Thyroid gland (tissue), 4 donors: ENCODE measurements around the gene DHX32. TPM values are rescaled to one million over a fixed set of nuclear protein-coding genes. Genes with fewer than 3 reads are reported as not detected.
"Not testable (repeated sequence)": the region's sequence is repeated elsewhere in the genome, so short reads cannot be mapped to it uniquely, and the experiment has no call there.

Experiments used
- DNase-seq, 2 donors: peaks; one replicate each; pipeline ENCODE4 v3.0.0-alpha.2; 2019
- H3K27ac ChIP-seq, 3 donors: fragments of 200-600 bp; sonication (generic); 1 replicate in 2 of 3; 2 replicates in 1 of 3; pipeline ENCODE4 v1.5.1; 2016 to 2019; ENCODE audit warnings: mild to moderate bottlenecking in 1 of 3, moderate library complexity in 1 of 3
- H3K27me3 ChIP-seq: fragments of 200-600 bp; sonication (generic); one replicate; pipeline ENCODE4 v1.5.1; 2019
- H3K36me3 ChIP-seq, 2 donors: fragments of 200-600 bp; sonication (generic); one replicate each; pipeline ENCODE4 v1.5.1; 2016 to 2019
- H3K4me1 ChIP-seq, 2 donors: fragments of 200-600 bp; sonication (generic); one replicate each; pipeline ENCODE4 v1.5.1; 2017 to 2019
- H3K4me3 ChIP-seq, 3 donors: fragments of 200-600 bp; sonication (generic); replicated peaks in 1 of 3; 1 replicate in 2 of 3; 2 replicates in 1 of 3; pipeline ENCODE4 v1.5.1; 2016; ENCODE audit warnings: mild to moderate bottlenecking in 1 of 3
- H3K9me3 ChIP-seq: fragments of 200-600 bp; sonication (generic); one replicate; pipeline ENCODE4 v1.5.1; 2017
- POLR2A ChIP-seq, 2 donors: fragments of 450-650 bp; IDR thresholded peaks; one replicate each; pipeline ENCODE4 v1.6.1; 2017; ENCODE audit warnings: antibody characterized with exemption in 2 of 2, mild to moderate bottlenecking in 2 of 2, moderate library complexity in 1 of 2
- WGBS, 2 donors: methylation state at CpG; one replicate each; pipeline ENCODE4 v1.1.5; 2017; 5-methylcytosine and 5-hydroxymethylcytosine counted together
- intact Hi-C: fragments of 100-400 bp; cut with DNase I; formaldehyde crosslinking; loops from one replicate; pipeline ENCODE4 v1.15.1; 2023
- total RNA-seq, 4 donors: library from RNA; depleted of rRNA; stranded (reverse); fragments of >200 nt; gene quantifications; one replicate each; pipeline ENCODE4 v1.2.3, GENCODE V29; 2016
- TF ChIP-seq, protein P1 (sequence below), 6 experiments: fragments of 200-600 bp in 3 of 6; fragments of 450-650 bp in 3 of 6; sonication (generic) in 3 of 6; IDR thresholded peaks; one replicate each; pipeline ENCODE4 v1.5.1; 2016 to 2019; ENCODE audit warnings: antibody characterized with exemption in 6 of 6, mild to moderate bottlenecking in 2 of 6, inconsistent platforms in 1 of 6, moderate library complexity in 1 of 6

DHX32 gene, protein sequence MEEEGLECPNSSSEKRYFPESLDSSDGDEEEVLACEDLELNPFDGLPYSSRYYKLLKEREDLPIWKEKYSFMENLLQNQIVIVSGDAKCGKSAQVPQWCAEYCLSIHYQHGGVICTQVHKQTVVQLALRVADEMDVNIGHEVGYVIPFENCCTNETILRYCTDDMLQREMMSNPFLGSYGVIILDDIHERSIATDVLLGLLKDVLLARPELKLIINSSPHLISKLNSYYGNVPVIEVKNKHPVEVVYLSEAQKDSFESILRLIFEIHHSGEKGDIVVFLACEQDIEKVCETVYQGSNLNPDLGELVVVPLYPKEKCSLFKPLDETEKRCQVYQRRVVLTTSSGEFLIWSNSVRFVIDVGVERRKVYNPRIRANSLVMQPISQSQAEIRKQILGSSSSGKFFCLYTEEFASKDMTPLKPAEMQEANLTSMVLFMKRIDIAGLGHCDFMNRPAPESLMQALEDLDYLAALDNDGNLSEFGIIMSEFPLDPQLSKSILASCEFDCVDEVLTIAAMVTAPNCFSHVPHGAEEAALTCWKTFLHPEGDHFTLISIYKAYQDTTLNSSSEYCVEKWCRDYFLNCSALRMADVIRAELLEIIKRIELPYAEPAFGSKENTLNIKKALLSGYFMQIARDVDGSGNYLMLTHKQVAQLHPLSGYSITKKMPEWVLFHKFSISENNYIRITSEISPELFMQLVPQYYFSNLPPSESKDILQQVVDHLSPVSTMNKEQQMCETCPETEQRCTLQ
- total RNA-seq = 10 to 100 TPM; 31.7 to 34.8 (median 33.2) TPM

DNA sequence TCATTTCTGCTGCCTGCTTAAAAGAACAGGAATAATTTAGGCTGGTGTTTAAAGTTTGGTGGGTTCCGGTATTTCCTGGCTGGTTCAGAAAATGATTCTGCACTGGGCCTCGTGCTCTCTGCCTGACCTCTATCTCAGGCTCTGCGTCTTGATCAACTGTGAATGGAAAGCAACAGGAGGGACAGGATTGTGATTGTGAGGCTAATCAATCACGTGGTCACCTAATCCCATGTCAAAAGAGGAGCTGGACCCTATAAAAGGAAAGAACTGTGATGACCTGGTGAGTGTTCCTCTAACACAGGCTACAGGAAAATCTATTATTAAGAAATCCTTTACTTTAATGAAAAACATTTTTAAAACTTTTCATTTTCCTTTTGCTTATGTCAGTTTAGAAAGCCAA, at the start of gene DHX32:
TSS of gene DHX32 (minus strand) at position 101 of the 400 bp plus-strand sequence. CDS start 468 bp downstream, outside the sequence.
- intact Hi-C loops = no loop called here
- no peaks in the 10 kb centered on the region for H3K4me1 ChIP-seq
- H3K36me3 ChIP-seq = peaks cover 0 to 4% of the 10 kb centered on the region in 2 donors
- WGBS, 2 donors = 79 to 87% methylated on average over 4 of the region's 4 CpGs
- H3K9me3 ChIP-seq = no peaks in the 10 kb centered on the region
- no peaks in the 10 kb centered on the region for H3K27me3 ChIP-seq
- H3K4me3 ChIP-seq = no peak within 1 kb of the TSS
- no peak within 1 kb of the TSS for H3K27ac ChIP-seq
- DNase-seq = no peak
- TF ChIP-seq, protein P1, sequence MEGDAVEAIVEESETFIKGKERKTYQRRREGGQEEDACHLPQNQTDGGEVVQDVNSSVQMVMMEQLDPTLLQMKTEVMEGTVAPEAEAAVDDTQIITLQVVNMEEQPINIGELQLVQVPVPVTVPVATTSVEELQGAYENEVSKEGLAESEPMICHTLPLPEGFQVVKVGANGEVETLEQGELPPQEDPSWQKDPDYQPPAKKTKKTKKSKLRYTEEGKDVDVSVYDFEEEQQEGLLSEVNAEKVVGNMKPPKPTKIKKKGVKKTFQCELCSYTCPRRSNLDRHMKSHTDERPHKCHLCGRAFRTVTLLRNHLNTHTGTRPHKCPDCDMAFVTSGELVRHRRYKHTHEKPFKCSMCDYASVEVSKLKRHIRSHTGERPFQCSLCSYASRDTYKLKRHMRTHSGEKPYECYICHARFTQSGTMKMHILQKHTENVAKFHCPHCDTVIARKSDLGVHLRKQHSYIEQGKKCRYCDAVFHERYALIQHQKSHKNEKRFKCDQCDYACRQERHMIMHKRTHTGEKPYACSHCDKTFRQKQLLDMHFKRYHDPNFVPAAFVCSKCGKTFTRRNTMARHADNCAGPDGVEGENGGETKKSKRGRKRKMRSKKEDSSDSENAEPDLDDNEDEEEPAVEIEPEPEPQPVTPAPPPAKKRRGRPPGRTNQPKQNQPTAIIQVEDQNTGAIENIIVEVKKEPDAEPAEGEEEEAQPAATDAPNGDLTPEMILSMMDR (IDR thresholded peaks at IDR 0.05) = no peak
- no peak for TF ChIP-seq POLR2A (IDR thresholded peaks at IDR 0.05)

DNA sequence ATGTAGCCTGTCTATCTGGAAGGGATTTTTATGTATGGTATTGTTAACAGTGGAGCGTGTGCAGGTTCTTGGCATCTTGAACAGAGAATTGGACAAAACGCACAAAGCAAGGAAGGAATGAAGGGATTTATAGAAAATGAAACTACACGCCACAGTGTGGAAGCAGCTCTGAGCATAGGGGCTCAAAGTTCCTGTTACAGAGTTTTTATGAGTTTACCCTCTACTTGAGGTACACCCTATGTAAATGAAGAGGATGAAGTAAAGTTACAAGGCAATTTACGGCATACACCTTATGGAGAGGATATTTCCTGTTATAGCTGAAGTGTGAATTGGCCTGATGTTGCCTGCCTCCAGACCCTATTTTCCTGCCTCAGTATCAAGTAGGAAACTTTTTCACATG, 48.5 kb upstream of the DHX32 start:
- TF ChIP-seq, protein P1 (IDR thresholded peaks at IDR 0.05) = no peak
- TF ChIP-seq POLR2A (IDR thresholded peaks at IDR 0.05) = no peak
- H3K27me3 ChIP-seq = no peaks in the 10 kb centered on the region
- no peak overlapping the region for H3K4me3 ChIP-seq
- WGBS, 2 donors = 90 to 95% methylated on average over 4 of the region's 4 CpGs
- H3K36me3 ChIP-seq = no peaks in the 10 kb centered on the region
- no peak overlapping the region for H3K27ac ChIP-seq
- intact Hi-C loops = no loop called here
- H3K4me1 ChIP-seq = no peaks in the 10 kb centered on the region
- no peaks in the 10 kb centered on the region for H3K9me3 ChIP-seq
- no peak for DNase-seq

- H3K27me3 ChIP-seq = no peaks in the 10 kb centered on the region
- WGBS, 2 donors = 86 to 89% methylated on average over 7 of the region's 7 CpGs
- no peak overlapping the region for H3K27ac ChIP-seq
- H3K4me1 ChIP-seq = no peaks in the 10 kb centered on the region
- H3K4me3 ChIP-seq = no peak overlapping the region
- H3K9me3 ChIP-seq = no peaks in the 10 kb centered on the region
- DNase-seq = no peak
- H3K36me3 ChIP-seq = no peaks in the 10 kb centered on the region
- intact Hi-C loops = no loop called here
- no peak for TF ChIP-seq POLR2A (IDR thresholded peaks at IDR 0.05)
- TF ChIP-seq, protein P1 (IDR thresholded peaks at IDR 0.05) = no peak
Measured at GRCh38 chr10:125928928-125929585, 48.0 kb upstream of the DHX32 start.

DNA sequence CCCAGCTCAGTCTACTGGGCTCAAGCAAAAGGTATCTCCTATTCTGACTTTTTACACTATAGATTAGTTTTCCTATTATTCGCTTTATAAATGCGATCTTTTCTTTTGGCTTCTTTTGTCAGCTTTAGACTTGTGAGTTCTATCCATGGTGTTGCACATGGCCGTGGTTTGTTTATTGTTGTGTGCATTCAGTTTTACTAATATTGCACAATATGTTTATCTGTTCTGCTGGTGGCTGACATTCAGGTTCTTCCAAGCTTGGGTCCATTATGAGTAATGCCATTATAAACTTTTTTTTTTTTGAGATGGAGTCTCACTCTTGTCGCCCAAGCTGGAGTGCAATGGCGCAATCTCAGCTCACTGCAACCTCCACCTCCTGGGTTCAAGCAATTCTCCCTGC, 46.2 kb upstream of the DHX32 start:
- H3K27me3 ChIP-seq, DNase-seq, H3K27ac ChIP-seq, H3K4me1 ChIP-seq, H3K9me3 ChIP-seq, H3K36me3 ChIP-seq, H3K4me3 ChIP-seq, intact Hi-C loops: not testable (repeated sequence)
- 83 to 87% methylated on average over 5 of the region's 5 CpGs for WGBS, 2 donors

DNA sequence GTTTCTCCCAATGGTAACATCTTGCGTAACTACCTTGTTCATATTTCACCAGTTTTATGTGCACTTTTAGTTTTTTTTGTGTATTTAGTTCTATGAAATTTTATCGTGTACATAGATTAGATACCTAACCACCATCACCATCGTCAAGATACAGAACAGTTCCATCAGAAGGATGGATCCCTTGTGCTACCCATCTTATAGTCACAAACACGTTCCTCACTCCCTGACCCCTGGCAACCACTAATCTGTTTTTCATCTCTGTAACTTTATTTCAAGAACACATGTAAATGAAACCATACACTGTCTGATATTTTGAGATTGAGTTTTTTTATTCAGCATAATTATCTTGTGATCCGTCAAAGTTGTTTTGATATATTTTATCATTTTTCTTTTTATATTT, 45.2 kb upstream of the DHX32 start:
- no peaks in the 10 kb centered on the region for H3K9me3 ChIP-seq
- intact Hi-C loops = no loop called here
- H3K27ac ChIP-seq = no peak overlapping the region
- no peaks in the 10 kb centered on the region for H3K36me3 ChIP-seq
- H3K4me3 ChIP-seq = no peak overlapping the region
- WGBS, 2 donors = 55 to 57% methylated on average over 5 of the region's 5 CpGs
- H3K4me1 ChIP-seq = no peaks in the 10 kb centered on the region
- H3K27me3 ChIP-seq = no peaks in the 10 kb centered on the region
- TF ChIP-seq, protein P1 (IDR thresholded peaks at IDR 0.05) = no peak
- TF ChIP-seq POLR2A (IDR thresholded peaks at IDR 0.05) = no peak
- DNase-seq = no peak
